AG04449 (cell line): Measurements from ENCODE around the gene FOXP1.

Experiments used
- CTCF ChIA-PET: fragments of 350-600 bp; formaldehyde crosslinking; extraction: SDS; loops from one replicate; lab custom pipeline; 2021; ENCODE audit warnings: antibody characterized with exemption; lab: Yijun Ruan, JAX
- POLR2A ChIA-PET: fragments of 400-600, 350-600 bp; formaldehyde crosslinking; extraction: SDS; loops from one replicate; lab custom pipeline; 2020; ENCODE audit warnings: antibody characterized with exemption, inconsistent platforms; lab: Yijun Ruan, JAX
- DNase-seq: peaks from one replicate; pipeline ENCODE4 v3.0.0-alpha.2; 2010; ENCODE audit warnings: low read depth, low spot score
- H3K4me3 ChIP-seq: 2 replicates; pipeline ENCODE4 v1.5.1; 2011; ENCODE audit warnings: low read depth, mild to moderate bottlenecking, control low read depth, low read length
- TF ChIP-seq, protein P1 (sequence below): IDR thresholded peaks from one replicate; pipeline ENCODE4 v1.5.1; 2011; ENCODE audit warnings: mild to moderate bottlenecking, moderate library complexity, low read length, control low read depth, inconsistent platforms; ENCODE audit not compliant: insufficient read depth; ENCODE audit errors: missing control alignments

FOXP1 gene

GRCh38 chr3:71076361-71077002 is 507.0 kb downstream of the FOXP1 start:
- no peak overlapping the region for H3K4me3 ChIP-seq
- POLR2A ChIA-PET: no interaction called here
- no peak for DNase-seq
- TF ChIP-seq, protein P1, sequence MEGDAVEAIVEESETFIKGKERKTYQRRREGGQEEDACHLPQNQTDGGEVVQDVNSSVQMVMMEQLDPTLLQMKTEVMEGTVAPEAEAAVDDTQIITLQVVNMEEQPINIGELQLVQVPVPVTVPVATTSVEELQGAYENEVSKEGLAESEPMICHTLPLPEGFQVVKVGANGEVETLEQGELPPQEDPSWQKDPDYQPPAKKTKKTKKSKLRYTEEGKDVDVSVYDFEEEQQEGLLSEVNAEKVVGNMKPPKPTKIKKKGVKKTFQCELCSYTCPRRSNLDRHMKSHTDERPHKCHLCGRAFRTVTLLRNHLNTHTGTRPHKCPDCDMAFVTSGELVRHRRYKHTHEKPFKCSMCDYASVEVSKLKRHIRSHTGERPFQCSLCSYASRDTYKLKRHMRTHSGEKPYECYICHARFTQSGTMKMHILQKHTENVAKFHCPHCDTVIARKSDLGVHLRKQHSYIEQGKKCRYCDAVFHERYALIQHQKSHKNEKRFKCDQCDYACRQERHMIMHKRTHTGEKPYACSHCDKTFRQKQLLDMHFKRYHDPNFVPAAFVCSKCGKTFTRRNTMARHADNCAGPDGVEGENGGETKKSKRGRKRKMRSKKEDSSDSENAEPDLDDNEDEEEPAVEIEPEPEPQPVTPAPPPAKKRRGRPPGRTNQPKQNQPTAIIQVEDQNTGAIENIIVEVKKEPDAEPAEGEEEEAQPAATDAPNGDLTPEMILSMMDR: no peak
- CTCF ChIA-PET: interaction anchor here (0.7 to 1.2 kb wide), 5 partner anchors 8 to 605 kb away, joined by 3 read pairs; no protein-coding TSS in a partner anchor

- POLR2A ChIA-PET: interaction anchor here (0.6 kb wide), 1 partner anchor 57 kb away, joined by 3 read pairs; no protein-coding TSS in a partner anchor
- no peak for DNase-seq
- CTCF ChIA-PET: interaction anchor here (0.8 kb wide), 1 partner anchor 358 kb away, joined by 3 read pairs; no protein-coding TSS in a partner anchor
- no peak overlapping the region for H3K4me3 ChIP-seq
- TF ChIP-seq, protein P1: no peak
These were observed 508.0 kb downstream of the FOXP1 start for GRCh38 chr3:71075494-71075893.

DNA sequence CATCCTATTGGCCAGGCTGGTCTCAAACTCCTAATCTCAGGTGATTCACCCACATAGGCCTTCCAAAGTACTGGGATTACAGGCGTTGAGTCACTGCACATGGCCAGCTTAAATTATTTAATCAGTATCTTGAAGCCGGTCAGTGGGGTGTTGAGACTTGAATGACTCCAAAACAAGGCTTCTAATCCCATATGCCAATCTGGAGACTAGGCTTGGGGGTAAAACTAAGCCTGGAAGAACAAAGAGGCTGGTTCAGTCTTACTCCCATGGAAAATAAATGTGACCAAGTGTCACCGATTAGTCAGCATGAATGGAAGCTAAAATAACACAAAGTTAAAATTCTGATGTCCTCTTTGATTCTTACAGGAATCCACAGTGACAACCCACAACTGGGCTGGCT is 509.1 kb downstream of the FOXP1 start:
- CTCF ChIA-PET: interaction anchor here (1.0 kb wide), 1 partner anchor 44 kb away, joined by 3 read pairs; no protein-coding TSS in a partner anchor
- POLR2A ChIA-PET: no interaction called here
- no peak for DNase-seq

DNA sequence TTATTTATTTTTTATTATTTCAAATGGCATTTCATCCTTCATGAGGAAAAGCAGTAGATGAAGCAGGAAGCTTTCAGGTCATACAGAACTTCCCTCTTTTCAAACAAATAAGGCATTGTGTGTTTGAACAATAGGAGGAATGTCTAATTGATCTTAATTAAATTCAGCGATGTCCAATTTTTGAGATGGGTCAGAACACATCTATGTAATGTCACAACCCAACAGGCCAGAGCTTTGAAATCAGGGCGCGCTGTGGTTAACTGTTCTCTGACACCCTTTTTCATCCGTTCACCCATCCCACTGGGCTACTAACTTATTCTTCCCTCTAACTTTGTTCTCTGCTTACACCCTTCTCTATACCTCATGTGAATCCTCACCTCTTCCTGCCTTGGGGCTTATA is 510.5 kb downstream of the FOXP1 start:
- ChIA-PET CTCF (no interaction called here), POLR2A (no interaction called here)
- TF ChIP-seq, protein P1: no peak
- DNase-seq: no peak
- H3K4me3 ChIP-seq: no peak overlapping the region

More for the DNA sequence above, 509.1 kb downstream of the FOXP1 start:
- no peak overlapping the region for H3K4me3 ChIP-seq
- TF ChIP-seq, protein P1: no peak

GRCh38 chr3:71072287-71072686 is 511.2 kb downstream of the FOXP1 start:
- POLR2A ChIA-PET: no interaction called here
- no peak overlapping the region for H3K4me3 ChIP-seq
- DNase-seq: no peak
- TF ChIP-seq, protein P1: no peak
- CTCF ChIA-PET: no interaction called here

GRCh38 chr3:71070497-71071463 is 512.7 kb downstream of the FOXP1 start:
- TF ChIP-seq, protein P1: no peak
- POLR2A ChIA-PET: interaction anchor here (0.6 kb wide), 1 partner anchor 343 kb away, joined by 3 read pairs; no protein-coding TSS in a partner anchor
- no peak overlapping the region for H3K4me3 ChIP-seq
- DNase-seq: no peak
- CTCF ChIA-PET: interaction anchor here (0.9 kb wide), 1 partner anchor 353 kb away, joined by 3 read pairs; no protein-coding TSS in a partner anchor
